ENCODE measurements around the gene RFWD3. TPM values are rescaled to one million over a fixed set of nuclear protein-coding genes. Genes with fewer than 3 reads are reported as not detected.

Gene RFWD3
- total RNA-seq, 4 donors from 2014 or later: 14.6 to 32.9 (median 25.1) TPM

DNA sequence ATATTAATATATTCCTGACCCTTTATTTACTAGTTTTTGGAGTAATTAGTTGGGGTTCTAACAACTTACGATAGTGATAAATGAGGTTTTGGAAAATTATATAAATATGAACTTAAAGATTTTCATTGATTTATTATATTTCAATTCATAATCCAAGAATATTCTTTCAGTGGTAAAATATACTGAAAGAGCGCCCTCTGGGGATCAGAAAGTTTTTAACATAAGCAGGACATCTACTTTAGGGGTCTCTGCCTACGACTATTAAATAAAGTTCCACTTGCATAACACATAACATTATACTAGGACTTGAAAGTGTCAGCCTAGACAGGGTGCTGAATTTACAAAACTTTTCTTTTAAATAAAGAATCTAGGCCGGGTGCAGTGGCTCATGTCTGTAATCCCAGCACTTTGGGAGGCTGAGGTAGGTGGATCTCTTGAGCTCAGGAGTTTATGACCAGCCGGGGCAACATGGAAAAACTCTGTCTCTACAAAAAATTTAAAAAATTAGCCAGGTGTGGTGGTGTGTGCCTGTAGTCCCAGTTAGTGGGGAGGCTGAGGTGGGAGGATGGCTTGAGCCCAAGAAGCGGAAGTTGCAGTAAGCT is 15.6 kb downstream of the RFWD3 start:
- DNase-seq: no peak
- WGBS, 2 donors: 89 to 91% methylated on average over 6 of the region's 6 CpGs
- Histone ChIP-seq H3K36me3 (peaks cover 0 to 22% of the 10 kb centered on the region in 2 donors), H3K9me3 (no peaks in the 10 kb centered on the region), H3K27me3 (no peaks in the 10 kb centered on the region), H3K4me1 (peaks cover 0 to 5% of the 10 kb centered on the region in 2 donors), H3K4me3 (replicated peaks in 1 of 3) (no peak overlapping the region), H3K27ac (no peak overlapping the region)
- TF ChIP-seq POLR2A (IDR thresholded peaks at IDR 0.05) (no peak), CTCF (IDR thresholded peaks at IDR 0.05) (peak in 1 of 6 experiments; percentile 50)
- intact Hi-C loops (cut with DNase I): no loop called here

GRCh38 chr16:74649839-74650504 is 16.7 kb downstream of the RFWD3 start:
- Histone ChIP-seq H3K27me3 (no peaks in the 10 kb centered on the region), H3K9me3 (no peaks in the 10 kb centered on the region), H3K36me3 (peaks cover 0 to 19% of the 10 kb centered on the region in 2 donors), H3K4me3 (replicated peaks in 1 of 3) (no peak overlapping the region), H3K4me1 (peaks cover 0 to 5% of the 10 kb centered on the region in 2 donors), H3K27ac (no peak overlapping the region)
- DNase-seq: no peak
- 72 to 76% methylated on average over 1 of the region's 1 CpG for WGBS, 2 donors
- intact Hi-C loops (cut with DNase I): no loop called here
- TF ChIP-seq POLR2A (IDR thresholded peaks at IDR 0.05) (no peak), CTCF (IDR thresholded peaks at IDR 0.05) (no peak)

- Histone ChIP-seq H3K27ac (no peak overlapping the region), H3K9me3 (no peaks in the 10 kb centered on the region), H3K27me3 (no peaks in the 10 kb centered on the region), H3K4me1 (no peaks in the 10 kb centered on the region), H3K36me3 (peaks cover 17 to 19% of the 10 kb centered on the region in 2 donors), H3K4me3 (replicated peaks in 1 of 3) (no peak overlapping the region)
- intact Hi-C loops (cut with DNase I): no loop called here
- 97 to 98% methylated on average over 8 of the region's 8 CpGs for WGBS, 2 donors
- no peak for DNase-seq
- TF ChIP-seq POLR2A (IDR thresholded peaks at IDR 0.05) (no peak), CTCF (IDR thresholded peaks at IDR 0.05) (no peak)
These were observed 24.7 kb downstream of the RFWD3 start for GRCh38 chr16:74641969-74642368.

- Histone ChIP-seq H3K27me3 (no peaks in the 10 kb centered on the region), H3K4me3 (replicated peaks in 1 of 3) (no peak overlapping the region), H3K4me1 (no peaks in the 10 kb centered on the region), H3K36me3 (peaks cover 6 to 27% of the 10 kb centered on the region in 2 donors), H3K9me3 (no peaks in the 10 kb centered on the region), H3K27ac (no peak overlapping the region)
- TF ChIP-seq CTCF (IDR thresholded peaks at IDR 0.05) (no peak), POLR2A (IDR thresholded peaks at IDR 0.05) (no peak)
- intact Hi-C loops (cut with DNase I): no loop called here
- DNase-seq: no peak
- WGBS, 2 donors: 88 to 90% methylated on average over 7 of the region's 7 CpGs
These were observed 28.8 kb downstream of the RFWD3 start for GRCh38 chr16:74637742-74638453.

- no peaks in the 10 kb centered on the region for H3K27me3 ChIP-seq
- H3K36me3 ChIP-seq: peaks cover 12 to 42% of the 10 kb centered on the region in 2 donors
- H3K27ac ChIP-seq: no peak overlapping the region
- H3K9me3 ChIP-seq: no peaks in the 10 kb centered on the region
- H3K4me1 ChIP-seq: no peaks in the 10 kb centered on the region
- H3K4me3 ChIP-seq (replicated peaks in 1 of 3): no peak overlapping the region
- DNase-seq: no peak
- TF ChIP-seq POLR2A (IDR thresholded peaks at IDR 0.05) (no peak), CTCF (IDR thresholded peaks at IDR 0.05) (no peak)
- intact Hi-C loops (cut with DNase I): no loop called here
- WGBS, 2 donors: 79 to 83% methylated on average over 5 of the region's 5 CpGs
These were observed 31.4 kb downstream of the RFWD3 start for GRCh38 chr16:74635303-74635702.

Measured in thyroid gland (tissue), 4 donors.